ENCODE data around the gene CCSER1. TPM values are rescaled to one million over a fixed set of nuclear protein-coding genes. Genes with fewer than 3 reads are reported as not detected.
"Not testable (repeated sequence)": the region's sequence is repeated elsewhere in the genome, so short reads cannot be mapped to it uniquely, and the experiment has no call there.

The CCSER1 gene
- total RNA-seq, 1 experiment from 2014 or later, result 0.05 TPM

GRCh38 chr4:91258326-91258725, 1131.1 kb downstream of the CCSER1 start:
- intact Hi-C loops (cut with micrococcal nuclease; ENCODE audit: unreplicated experiment), result no loop called here
- no TSS peak for BruUV-seq (replicated peaks)
- Histone ChIP-seq H3K4me1 (ENCODE audit: control insufficient read depth, insufficient read depth, low read length) (no peaks in the 10 kb centered on the region), H3K9me3 (ENCODE audit: control insufficient read depth, insufficient read depth, low read depth, low read length) (no peaks in the 10 kb centered on the region), H3K4me3 (ENCODE audit: low read depth in 2 of 2, low read length in 2 of 2) (no peak overlapping the region), H3K27me3 (ENCODE audit: control insufficient read depth, insufficient read depth, low read length) (no peaks in the 10 kb centered on the region), H3K27ac (ENCODE audit: low read length) (no peak overlapping the region), H3K36me3 (ENCODE audit: control insufficient read depth, insufficient read depth, low read length) (no peaks in the 10 kb centered on the region)
- ChIA-PET CTCF (no interaction called here), POLR2A (no interaction called here)
- DNase-seq (ENCODE audit: low read depth, low spot score) (no peak), ATAC-seq (no peak)
- in situ Hi-C loops (cut with HindIII; ENCODE audit: low pct_unique_long_range_greater_than_20kb, low sequenced_read_pairs), result no loop called here
- TF ChIP-seq REST (IDR thresholded peaks at IDR 0.05; ENCODE audit: insufficient read depth in 1 of 2, low read depth in 2 of 2, low read length in 1 of 2) (no peak), POLR2AphosphoS5 (IDR thresholded peaks at IDR 0.05; ENCODE audit: low read depth, low read length) (no peak), TCF7L2 (IDR thresholded peaks at IDR 0.05; ENCODE audit: low read depth, low read length) (no peak), SIN3A (IDR thresholded peaks at IDR 0.05; ENCODE audit: borderline replicate concordance, insufficient read depth, low read depth, low read length) (no peak), CTCF (IDR thresholded peaks at IDR 0.05) (no peak)

- no TSS peak for BruUV-seq (replicated peaks)
- no peak for TF ChIP-seq SIN3A (IDR thresholded peaks at IDR 0.05; ENCODE audit: borderline replicate concordance, insufficient read depth, low read depth, low read length)
- peak; percentile 50; the same call in 1 of the 2 replicates for TF ChIP-seq TCF7L2 (IDR thresholded peaks at IDR 0.05; ENCODE audit: low read depth, low read length)
- TF ChIP-seq POLR2AphosphoS5 (IDR thresholded peaks at IDR 0.05; ENCODE audit: low read depth, low read length), result no peak
These were observed 1140.3 kb downstream of the CCSER1 start for GRCh38 chr4:91267543-91267942.

GRCh38 chr4:91268481-91268880, 1141.3 kb downstream of the CCSER1 start:
- H3K36me3 ChIP-seq (ENCODE audit: control insufficient read depth, insufficient read depth, low read length); H3K4me1 ChIP-seq (ENCODE audit: control insufficient read depth, insufficient read depth, low read length); intact Hi-C loops (cut with micrococcal nuclease; ENCODE audit: unreplicated experiment); BruUV-seq (replicated peaks); H3K27ac ChIP-seq (ENCODE audit: low read length); in situ Hi-C loops (cut with HindIII; ENCODE audit: low pct_unique_long_range_greater_than_20kb, low sequenced_read_pairs); POLR2A ChIA-PET; H3K27me3 ChIP-seq (ENCODE audit: control insufficient read depth, insufficient read depth, low read length); H3K9me3 ChIP-seq (ENCODE audit: control insufficient read depth, insufficient read depth, low read depth, low read length); H3K4me3 ChIP-seq (ENCODE audit: low read depth in 2 of 2, low read length in 2 of 2); CTCF ChIA-PET; DNase-seq (ENCODE audit: low read depth, low spot score); ATAC-seq: not testable (repeated sequence)

More at GRCh38 chr4:91267543-91267942, 1140.3 kb downstream of the CCSER1 start:
- CTCF ChIA-PET, result no interaction called here
- Histone ChIP-seq H3K4me3 (ENCODE audit: low read depth in 2 of 2, low read length in 2 of 2) (no peak overlapping the region), H3K36me3 (ENCODE audit: control insufficient read depth, insufficient read depth, low read length) (no peaks in the 10 kb centered on the region), H3K4me1 (ENCODE audit: control insufficient read depth, insufficient read depth, low read length) (no peaks in the 10 kb centered on the region), H3K27me3 (ENCODE audit: control insufficient read depth, insufficient read depth, low read length) (no peaks in the 10 kb centered on the region), H3K9me3 (ENCODE audit: control insufficient read depth, insufficient read depth, low read depth, low read length) (no peaks in the 10 kb centered on the region), H3K27ac (ENCODE audit: low read length) (no peak overlapping the region)
- in situ Hi-C loops (cut with HindIII; ENCODE audit: low pct_unique_long_range_greater_than_20kb, low sequenced_read_pairs) (no loop called here), intact Hi-C loops (cut with micrococcal nuclease; ENCODE audit: unreplicated experiment) (no loop called here)
- no peak for DNase-seq (ENCODE audit: low read depth, low spot score)
- POLR2A ChIA-PET, result no interaction called here
- ATAC-seq, result no peak
